Tibial artery (tissue), 4 donors: Measurements from ENCODE around the gene YARS1.

Source experiments
- DNase-seq, 2 donors: peaks; one replicate each; pipeline ENCODE4 v3.0.0-alpha.2; 2019
- H3K27ac ChIP-seq, 2 donors: fragments of 200-600 bp; sonication (generic) in 1 of 2; 1 replicate in 1 of 2; 2 replicates in 1 of 2; pipeline ENCODE4 v1.5.1; 2018 to 2019; ENCODE audit warnings: mild to moderate bottlenecking in 1 of 2
- H3K27me3 ChIP-seq, 2 donors: fragments of 200-600 bp; sonication (generic) in 1 of 2; one replicate each; pipeline versions ENCODE4 v1.5.1 to v1.6.0; 2016 to 2019
- H3K36me3 ChIP-seq, 3 donors: fragments of 200-600 bp; sonication (generic) in 2 of 3; one replicate each; pipeline ENCODE4 v1.5.1; 2016 to 2019; ENCODE audit warnings: mild to moderate bottlenecking in 2 of 3
- H3K4me1 ChIP-seq, 4 donors: fragments of 200-600 bp; sonication (generic) in 2 of 4; 1 replicate in 3 of 4; 2 replicates in 1 of 4; pipeline ENCODE4 v1.5.1; 2016 to 2019
- H3K4me3 ChIP-seq, 2 donors: fragments of 200-600 bp; sonication (generic) in 1 of 2; 1 replicate in 1 of 2; 2 replicates in 1 of 2; pipeline ENCODE4 v1.5.1; 2018 to 2019; ENCODE audit warnings: mild to moderate bottlenecking in 2 of 2
- H3K9me3 ChIP-seq, 3 donors: fragments of 200-600 bp; sonication (generic) in 1 of 3; one replicate each; pipeline ENCODE4 v1.5.1; 2016 to 2019
- CTCF ChIP-seq, 2 experiments: fragments of 200-600 bp in 1 of 2; fragments of 450-650 bp in 1 of 2; IDR thresholded peaks; one replicate each; pipeline ENCODE4 v1.5.1; 2017 to 2019; ENCODE audit warnings: antibody characterized with exemption in 2 of 2, mild to moderate bottlenecking in 1 of 2, moderate library complexity in 1 of 2
- intact Hi-C: fragments of 100-400 bp; cut with DNase I; formaldehyde crosslinking; loops from one replicate; pipeline ENCODE4 v1.15.0; 2023; ENCODE audit warnings: low total_unique reads

Gene YARS1

GRCh38 chr1:32855861-32856617 is 38.9 kb upstream of the YARS1 start:
- no peak overlapping the region for H3K4me3 ChIP-seq
- H3K36me3 ChIP-seq, result peaks cover 36 to 64% (median 47%) of the 10 kb centered on the region in 3 donors
- H3K27ac ChIP-seq, result no peak overlapping the region
- no peaks in the 10 kb centered on the region for H3K27me3 ChIP-seq
- H3K4me1 ChIP-seq, result peaks cover 0 to 6% (median 1%) of the 10 kb centered on the region in 4 donors
- intact Hi-C loops, result no loop called here
- no peaks in the 10 kb centered on the region for H3K9me3 ChIP-seq
- no peak for TF ChIP-seq CTCF (IDR thresholded peaks at IDR 0.05)
- DNase-seq, result no peak

DNA sequence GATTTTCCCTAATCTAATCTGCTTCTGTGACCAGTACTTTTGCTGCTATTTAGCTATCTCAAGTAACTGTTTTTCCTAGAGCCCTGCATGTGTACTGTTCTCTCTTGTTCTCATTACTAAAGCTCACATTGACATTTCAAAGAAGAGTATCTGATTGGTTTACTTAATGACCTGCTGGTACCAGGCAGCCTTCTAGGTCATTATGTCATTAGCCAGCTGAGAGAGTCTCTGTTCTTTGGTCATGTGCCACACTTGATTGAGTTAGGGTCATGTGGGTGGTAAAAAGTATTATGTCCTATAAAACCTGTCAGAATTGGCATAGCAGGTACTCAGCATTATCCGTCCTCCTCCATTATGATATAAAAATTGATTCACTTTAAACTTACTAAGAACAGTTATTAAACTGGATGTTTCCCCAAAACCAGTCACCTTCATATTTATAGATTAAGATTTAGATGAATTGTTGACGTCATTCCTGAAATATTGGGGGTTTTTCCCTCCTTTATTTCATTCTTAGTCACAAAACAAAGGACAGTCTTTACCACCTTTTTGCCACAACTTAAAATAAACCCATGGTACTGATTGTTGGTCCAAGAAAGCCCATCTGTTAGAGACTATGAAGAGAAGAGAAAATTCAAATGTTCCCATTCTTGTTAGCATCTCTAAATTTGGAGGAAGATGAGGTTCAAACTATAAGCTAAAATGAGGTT is 31.4 kb upstream of the YARS1 start:
- Histone ChIP-seq H3K4me3 (no peak overlapping the region), H3K27me3 (no peaks in the 10 kb centered on the region), H3K36me3 (peaks cover 45 to 66% (median 46%) of the 10 kb centered on the region in 3 donors), H3K9me3 (no peaks in the 10 kb centered on the region), H3K27ac (no peak overlapping the region), H3K4me1 (no peaks in the 10 kb centered on the region)
- intact Hi-C loops, result no loop called here
- TF ChIP-seq CTCF (IDR thresholded peaks at IDR 0.05), result no peak
- DNase-seq, result no peak

DNA sequence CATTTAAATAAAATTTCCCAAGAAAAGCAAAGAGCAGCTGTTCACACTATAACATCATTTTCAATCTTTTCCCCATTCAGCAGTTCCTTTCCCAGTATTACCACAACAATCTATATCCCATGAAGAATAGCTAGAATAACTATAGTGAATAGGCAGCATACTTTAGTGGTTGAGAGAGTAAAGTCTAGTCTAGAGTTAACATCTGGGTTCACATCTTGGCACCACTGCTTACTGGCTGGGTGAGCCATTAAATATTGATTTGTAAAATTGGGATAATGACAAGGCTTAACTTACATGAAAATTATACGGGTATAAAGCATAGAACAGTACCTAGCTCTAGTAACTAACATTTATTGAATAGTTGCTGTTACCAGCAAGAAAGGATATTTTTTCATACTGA is 14.7 kb upstream of the YARS1 start:
- H3K36me3 ChIP-seq, result peaks cover 73 to 87% (median 81%) of the 10 kb centered on the region in 3 donors
- no peaks in the 10 kb centered on the region for H3K27me3 ChIP-seq
- intact Hi-C loops, result no loop called here
- H3K4me1 ChIP-seq, result no peaks in the 10 kb centered on the region
- no peak for TF ChIP-seq CTCF (IDR thresholded peaks at IDR 0.05)
- H3K9me3 ChIP-seq, result no peaks in the 10 kb centered on the region
- DNase-seq, result no peak
- no peak overlapping the region for H3K27ac ChIP-seq
- H3K4me3 ChIP-seq, result no peak overlapping the region

DNA sequence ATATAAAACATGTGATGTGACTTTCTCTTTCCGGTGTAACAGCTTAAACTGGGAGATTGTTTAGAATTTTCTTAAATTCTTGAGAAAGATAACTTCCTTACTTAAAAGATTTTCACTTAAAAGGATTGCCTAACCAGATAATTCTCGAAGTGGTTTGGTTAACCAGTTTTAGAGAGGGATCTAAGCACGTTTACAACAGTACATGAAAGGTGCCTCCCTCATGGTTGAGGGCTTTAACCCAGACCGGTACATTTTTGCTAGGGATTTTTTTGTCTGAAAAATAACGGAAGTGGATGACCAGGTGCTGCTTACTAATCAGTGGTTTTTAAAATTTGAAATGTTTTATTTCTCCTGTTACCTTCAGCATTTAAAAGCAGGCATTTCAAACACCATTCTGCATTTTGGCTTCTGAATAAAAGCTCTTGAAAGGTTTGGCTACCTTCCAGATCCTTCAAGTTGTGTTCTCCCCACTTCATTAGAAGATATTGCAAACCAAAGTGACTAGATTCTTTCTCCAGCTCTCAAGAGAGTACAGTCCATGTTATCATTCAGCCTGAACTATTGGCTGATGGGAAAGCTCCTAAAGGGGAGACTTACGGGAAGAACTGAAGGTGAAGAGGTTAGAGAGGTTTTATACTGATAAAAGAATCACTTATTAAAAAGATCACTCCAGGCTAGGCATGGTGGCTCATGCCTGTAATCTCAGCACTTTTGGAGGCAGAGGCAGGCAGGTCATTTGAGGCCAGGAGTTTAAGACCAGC is 13.1 kb upstream of the YARS1 start:
- intact Hi-C loops, result no loop called here
- Histone ChIP-seq H3K36me3 (peaks cover 83 to 98% (median 88%) of the 10 kb centered on the region in 3 donors), H3K9me3 (no peaks in the 10 kb centered on the region), H3K4me3 (no peak overlapping the region), H3K27ac (no peak overlapping the region), H3K4me1 (no peaks in the 10 kb centered on the region), H3K27me3 (no peaks in the 10 kb centered on the region)
- TF ChIP-seq CTCF (IDR thresholded peaks at IDR 0.05), result no peak
- DNase-seq, result no peak

DNA sequence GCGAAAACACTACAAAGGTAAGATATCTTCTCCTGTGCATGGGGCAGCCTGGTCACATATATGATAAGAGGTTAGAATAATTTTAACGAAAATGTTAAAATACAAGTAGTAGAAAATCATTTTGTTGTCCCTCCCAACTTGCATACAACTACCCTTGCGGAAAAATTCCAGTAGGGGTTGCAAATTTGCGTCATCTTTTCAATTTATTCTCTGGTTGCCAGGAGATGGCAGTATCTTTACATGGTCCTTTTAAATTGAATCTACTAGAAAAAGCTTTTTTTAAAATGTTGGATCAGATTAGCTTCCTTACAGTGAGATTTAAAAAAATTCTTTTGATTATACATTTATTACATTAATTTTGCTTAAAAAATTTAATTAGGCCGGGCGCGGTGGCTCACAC is 11.2 kb upstream of the YARS1 start:
- Histone ChIP-seq H3K4me3 (no peak overlapping the region), H3K27me3 (no peaks in the 10 kb centered on the region), H3K4me1 (no peaks in the 10 kb centered on the region), H3K9me3 (no peaks in the 10 kb centered on the region), H3K27ac (no peak overlapping the region), H3K36me3 (peaks cover 69 to 84% (median 70%) of the 10 kb centered on the region in 3 donors)
- DNase-seq, result no peak
- TF ChIP-seq CTCF (IDR thresholded peaks at IDR 0.05), result peak; percentile 24 to 27
- intact Hi-C loops, result loop anchor here (5.0 kb wide), 1 partner anchor 44 kb away; the partner anchor contains the start of gene FNDC5
